NCI-H1092 (cell line): Measurements from ENCODE around the gene FMR1.

Experiments used
- DNase-seq: peaks from one replicate; lab custom pipeline; 2025; lab: John Stamatoyannopoulos, UW

FMR1 gene

DNA sequence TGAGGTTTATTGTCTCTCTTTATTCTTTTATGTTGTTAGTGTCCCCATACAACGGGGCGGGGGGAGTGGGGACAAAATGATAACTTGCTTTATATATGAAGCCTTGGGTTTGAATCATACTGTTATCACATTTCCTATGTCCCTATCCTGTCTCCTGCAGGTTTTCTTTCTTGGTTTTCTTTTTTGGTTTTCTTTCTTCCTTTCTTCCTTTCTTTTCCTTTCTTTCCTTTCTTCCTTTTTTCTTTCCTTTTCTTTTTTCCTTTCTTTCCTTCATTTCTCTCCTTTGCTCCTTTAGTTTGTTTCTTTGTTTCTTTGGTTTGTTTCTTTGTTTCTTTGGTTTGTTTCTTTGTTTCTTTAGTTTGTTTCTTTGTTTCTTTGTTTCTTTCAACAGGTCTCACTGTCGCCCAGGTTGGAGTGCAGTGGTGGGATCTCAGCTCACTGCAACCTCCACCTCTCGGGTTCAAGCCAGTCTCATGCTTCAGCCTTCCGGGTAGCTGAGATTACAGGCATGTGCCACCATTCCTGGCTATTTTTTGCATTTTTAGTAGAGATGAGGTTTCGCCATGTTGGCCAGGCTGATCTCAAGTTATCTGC is 4.8 kb downstream of the FMR1 start:
- DNase-seq, result no peak

DNA sequence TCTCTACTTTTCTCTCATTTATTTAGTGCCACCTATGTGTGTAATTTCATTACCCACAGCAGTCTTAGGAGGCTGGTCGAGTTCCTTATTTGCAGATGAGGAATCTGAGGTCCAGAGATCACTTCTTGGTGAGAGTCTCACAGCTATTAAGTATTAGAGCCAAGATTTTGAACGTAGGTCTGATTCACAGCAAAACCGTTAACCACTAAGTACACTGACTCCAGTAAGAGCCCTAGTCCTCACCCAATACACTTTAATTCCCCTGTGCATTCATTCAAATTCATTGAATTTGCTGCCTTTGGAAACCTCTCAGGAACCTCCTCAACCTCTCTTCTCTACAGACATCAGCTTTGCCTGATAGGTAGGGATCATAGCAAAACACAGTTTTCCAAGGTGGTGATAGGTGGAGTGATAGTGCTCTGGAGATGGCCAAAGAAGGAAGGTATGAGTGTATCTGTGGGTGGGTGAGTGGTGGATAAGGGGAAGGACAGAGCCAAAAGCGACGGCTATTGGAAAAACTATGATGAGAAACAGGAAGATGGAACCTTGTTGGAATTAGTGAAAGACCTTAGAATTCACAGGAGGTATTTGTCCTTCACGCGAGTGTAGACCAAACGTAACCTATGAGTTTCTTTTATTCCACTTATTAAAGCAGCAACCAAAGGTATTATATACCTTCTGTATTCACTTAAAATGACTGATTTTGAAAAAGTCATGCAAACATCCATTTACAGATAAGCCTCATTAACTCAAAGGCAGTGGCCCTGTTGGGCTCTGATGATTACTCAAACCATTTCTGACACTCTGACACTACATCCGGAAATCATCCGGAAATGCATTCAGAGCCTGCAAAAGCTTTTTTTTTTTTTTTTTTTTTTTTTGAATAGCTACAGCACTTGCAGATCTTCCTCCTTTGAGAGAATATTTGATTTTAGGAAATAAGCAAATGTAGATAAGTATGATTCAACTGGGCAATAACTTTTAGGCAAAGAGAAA is 6.3 kb downstream of the FMR1 start:
- no peak for DNase-seq

DNA sequence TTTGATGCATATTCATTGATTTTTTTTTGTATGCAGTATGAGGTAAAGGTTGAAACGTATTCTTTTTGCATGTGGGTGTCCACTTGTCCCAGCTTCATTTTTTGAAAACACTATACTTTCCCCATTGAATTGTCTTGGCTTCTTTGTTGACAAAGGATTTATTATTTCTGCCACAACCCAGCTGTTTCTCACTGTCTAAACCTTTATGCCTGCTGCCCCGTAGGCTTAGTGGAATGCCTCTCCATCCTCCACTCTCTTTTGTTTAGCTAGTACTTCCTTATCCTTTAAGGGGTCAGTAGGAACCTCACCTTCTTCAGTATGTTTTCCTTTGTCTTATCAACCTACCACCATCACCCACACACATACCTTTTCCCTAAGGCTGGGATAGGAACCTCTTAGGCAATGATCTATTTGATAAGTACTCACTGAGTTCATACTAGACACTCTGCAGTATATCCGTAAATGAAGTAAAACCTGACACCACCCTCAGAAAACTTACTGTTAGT is 8.5 kb downstream of the FMR1 start:
- no peak for DNase-seq

DNA sequence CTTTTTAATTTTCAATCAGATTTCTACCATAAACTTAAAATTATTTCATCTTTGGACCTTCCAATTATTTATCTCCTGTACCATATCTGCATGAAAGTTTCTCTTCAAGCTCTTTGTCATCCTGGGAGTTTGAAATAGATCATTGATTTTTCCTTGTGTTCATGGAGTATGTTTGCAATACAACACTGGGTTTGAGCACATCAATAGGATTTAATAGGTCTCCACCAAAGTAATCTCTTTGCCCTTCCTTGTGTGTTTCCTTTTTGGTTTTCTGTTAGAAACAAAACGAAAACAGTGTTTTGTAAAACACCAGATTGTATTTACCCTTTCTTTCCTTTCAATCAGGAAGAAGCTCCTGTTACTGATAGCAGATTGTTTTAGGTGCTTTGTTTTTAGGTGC is 11.9 kb downstream of the FMR1 start:
- no peak for DNase-seq

DNA sequence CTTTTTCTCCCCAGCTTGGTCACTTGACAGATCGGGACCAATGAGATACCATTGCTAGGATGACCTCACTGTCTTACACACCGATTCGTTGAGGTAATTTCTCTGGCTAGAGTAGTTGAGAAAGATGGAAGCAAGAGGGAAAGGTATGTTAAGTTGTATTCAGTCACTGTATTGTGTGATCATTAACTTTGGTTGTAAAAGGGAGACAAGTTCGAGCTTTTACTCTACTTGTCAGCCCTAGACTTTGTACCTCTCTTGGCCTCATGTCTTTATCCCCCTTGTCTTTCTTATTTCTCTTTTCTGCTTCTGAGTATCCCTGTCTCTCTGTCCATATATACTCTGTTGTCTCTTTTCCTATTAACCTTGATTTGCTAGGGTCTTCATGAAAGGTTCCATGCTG is 15.5 kb downstream of the FMR1 start:
- no peak for DNase-seq

DNA sequence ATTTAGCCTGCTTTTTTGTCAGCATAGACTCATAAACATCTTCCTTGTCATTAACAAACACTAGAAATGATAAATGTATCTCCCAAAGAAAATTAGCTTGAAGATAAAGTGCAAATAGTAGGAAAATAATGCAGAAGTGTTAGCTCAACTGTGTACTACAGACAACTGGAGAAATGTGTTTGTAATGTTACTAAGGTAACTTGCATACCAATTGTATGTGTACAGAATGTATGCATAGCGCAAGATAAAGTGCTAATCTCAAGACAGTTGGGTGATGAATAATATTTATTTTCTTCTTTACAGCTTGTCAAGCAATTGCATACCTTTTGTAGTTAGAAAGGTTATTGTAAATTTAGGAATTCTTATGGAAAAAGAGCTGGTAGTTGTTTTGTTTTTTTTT is 22.1 kb downstream of the FMR1 start:
- DNase-seq, result no peak

DNA sequence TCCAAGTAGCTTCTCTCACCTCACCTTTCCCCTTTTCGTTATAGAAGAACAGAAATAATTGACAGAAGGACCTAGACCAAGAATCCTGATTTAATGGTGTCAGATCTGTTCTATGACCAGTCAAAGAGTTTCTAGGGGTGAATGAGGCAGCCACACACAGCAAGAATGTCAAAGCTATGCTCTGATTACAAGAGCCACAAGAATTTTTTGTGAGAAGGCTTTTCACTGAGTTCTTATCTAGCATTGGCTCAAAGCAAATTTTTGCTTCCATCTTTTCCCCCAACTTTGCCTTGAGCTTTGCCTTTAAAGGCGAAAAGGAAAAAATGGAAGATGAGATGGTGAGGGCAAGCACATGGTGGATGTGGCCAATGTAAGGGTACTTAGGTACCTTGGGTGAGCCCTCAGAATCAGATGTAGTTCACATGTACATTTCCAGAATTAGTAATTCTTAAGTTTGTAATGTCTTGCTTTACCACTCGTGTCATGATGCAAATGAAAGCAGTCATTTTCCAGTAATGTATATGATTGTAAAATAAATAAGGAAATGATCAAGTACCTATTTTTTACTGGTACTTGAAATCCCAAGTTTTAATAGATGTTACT is 23.5 kb downstream of the FMR1 start:
- no peak for DNase-seq

DNA sequence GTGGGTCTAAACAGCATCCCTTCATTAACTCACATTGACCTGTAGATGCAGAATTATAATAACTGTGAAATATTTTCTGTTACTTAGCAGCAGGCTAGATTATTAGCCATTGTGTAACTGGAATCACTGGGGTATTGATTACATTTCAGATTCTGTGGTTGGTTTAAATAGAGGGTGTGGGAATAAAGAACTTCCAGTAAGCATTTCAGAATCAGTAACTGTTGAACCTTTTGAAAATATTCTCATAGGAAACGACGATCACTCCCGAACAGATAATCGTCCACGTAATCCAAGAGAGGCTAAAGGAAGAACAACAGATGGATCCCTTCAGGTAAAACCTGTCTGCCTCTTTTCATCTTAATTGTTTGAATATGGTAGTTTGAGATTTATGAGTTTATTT is 33.6 kb downstream of the FMR1 start:
- no peak for DNase-seq

DNA sequence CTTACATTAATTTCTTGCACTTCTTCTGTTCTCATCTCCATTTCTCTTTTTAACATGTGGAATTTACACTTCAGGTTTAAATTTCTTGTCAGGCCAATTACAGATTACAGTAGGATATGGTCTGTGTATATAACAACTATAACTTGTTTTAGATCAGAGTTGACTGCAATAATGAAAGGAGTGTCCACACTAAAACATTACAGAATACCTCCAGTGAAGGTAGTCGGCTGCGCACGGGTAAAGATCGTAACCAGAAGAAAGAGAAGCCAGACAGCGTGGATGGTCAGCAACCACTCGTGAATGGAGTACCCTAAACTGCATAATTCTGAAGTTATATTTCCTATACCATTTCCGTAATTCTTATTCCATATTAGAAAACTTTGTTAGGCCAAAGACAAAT is 36.8 kb downstream of the FMR1 start:
- no peak for DNase-seq

DNA sequence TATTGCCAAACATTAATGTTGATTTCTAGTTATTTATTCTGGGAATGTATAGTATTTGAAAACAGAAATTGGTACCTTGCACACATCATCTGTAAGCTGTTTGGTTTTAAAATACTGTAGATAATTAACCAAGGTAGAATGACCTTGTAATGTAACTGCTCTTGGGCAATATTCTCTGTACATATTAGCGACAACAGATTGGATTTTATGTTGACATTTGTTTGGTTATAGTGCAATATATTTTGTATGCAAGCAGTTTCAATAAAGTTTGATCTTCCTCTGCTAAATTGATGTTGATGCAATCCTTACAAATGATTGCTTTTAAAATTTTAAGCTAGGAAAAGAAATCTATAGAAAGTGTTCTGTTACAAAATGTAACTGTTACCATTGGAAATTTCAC is 38.6 kb downstream of the FMR1 start:
- DNase-seq, result no peak

DNA sequence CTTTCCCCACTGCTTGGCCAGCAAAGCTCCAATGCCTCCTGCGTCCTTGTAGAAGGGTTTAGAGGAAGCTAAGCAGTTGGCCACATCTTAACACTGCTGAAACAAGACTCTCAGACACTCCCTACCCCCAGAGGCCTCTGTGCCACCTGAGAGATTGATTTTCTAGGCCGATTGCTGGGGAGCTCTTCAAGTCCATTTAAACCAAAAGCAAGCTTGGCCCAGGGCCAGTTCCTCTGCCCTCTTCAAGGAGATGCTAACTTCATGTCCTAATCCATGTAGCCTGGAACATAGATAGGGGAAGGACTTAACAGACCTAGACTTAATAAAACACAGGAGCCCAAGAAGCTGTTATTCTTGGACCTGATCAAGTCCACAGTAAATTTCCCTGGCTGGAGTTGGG is 42.3 kb downstream of the FMR1 start:
- DNase-seq, result no peak

DNA sequence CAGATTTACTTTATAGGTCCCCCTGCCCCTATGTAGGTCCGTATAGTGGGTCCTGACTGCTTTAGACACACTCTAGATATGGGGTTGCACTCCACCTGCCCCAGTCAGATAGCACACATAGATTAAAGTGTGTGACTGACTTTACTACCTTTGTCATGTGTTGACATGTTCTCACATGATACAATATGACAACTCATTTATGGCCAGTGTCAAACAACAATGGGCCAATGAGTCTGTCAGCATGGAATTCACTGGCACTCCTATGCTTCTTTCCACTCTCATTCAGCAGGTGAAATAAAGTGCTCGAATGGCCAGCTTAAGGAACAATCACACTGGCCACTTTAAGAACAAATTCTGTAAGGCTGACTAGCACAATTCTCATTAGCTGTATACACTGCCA is 45.6 kb downstream of the FMR1 start:
- no peak for DNase-seq

DNA sequence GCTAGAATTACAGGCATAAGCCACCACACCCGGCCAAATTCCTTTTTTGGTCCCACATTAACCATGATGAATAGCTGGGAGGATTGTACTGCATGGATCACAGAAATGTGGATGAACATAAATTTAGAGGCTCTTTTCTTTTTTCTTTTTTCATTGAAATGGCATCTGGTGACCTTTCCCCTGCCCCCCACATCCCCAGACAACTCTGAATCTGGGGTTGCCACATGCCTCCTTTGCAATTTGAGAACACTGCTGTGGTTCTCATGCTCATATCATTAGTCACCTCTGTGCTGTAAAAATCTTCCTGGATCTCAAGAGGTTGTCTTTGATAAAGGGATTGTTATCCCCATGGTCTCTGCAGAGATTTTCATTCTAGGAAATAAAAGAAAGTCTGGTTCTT is 46.6 kb downstream of the FMR1 start:
- no peak for DNase-seq

DNA sequence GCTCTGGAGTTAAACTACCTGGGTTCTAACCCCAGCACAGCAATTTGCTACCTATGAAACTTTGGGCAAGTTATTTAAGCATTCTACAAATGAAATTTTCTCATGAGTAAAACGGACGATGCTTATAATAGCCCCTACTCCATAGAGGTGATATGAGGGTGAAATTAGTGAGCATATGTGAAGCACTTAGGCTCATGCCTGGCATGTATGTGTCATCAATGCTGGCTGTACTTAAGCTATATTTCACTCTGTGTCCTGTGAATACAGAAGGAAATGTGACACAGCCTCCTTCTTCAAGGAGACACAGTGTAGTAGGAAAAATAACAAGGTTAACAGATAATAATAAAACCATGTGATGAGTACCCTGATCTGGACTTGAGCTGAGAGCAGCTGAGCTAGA is 49.0 kb downstream of the FMR1 start:
- DNase-seq, result no peak

DNA sequence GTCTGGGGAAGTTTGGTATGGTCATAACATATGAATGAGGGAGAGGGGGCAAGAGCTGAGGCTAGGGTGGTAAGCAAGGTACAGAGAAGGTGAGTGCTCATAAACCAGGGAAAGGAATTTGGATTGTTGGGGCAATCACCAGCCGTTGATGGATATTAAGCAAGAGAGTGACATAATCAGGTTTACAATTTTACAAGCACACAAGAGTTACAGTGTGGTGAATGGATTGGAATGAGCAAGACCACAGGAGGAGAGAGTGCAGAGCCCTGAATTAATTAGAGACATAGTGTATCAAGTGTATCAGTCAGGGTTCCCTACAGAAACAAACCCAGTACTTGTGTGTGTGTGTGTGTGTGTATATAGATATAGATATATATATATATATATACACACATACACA is 50.8 kb downstream of the FMR1 start:
- no peak for DNase-seq

DNA sequence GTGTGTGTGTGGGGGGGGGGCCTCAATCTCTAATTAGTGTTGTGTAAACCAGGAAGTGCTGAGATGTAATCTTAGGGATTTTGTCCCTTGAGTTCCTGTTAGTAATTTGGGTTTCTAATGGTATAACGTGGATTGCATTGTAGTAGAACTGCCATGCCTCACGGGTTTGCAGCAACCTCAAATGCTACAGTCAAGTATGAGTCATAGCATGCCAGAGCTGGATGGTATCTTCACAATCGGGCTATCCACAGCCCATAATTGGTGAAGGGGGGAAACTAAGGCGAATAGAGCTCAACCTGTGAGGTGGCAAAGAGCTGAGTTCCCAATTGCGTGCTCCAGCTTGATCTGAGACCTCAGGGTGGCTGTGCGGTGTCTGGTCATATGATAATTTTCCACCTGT is 67.2 kb downstream of the FMR1 start:
- no peak for DNase-seq

DNA sequence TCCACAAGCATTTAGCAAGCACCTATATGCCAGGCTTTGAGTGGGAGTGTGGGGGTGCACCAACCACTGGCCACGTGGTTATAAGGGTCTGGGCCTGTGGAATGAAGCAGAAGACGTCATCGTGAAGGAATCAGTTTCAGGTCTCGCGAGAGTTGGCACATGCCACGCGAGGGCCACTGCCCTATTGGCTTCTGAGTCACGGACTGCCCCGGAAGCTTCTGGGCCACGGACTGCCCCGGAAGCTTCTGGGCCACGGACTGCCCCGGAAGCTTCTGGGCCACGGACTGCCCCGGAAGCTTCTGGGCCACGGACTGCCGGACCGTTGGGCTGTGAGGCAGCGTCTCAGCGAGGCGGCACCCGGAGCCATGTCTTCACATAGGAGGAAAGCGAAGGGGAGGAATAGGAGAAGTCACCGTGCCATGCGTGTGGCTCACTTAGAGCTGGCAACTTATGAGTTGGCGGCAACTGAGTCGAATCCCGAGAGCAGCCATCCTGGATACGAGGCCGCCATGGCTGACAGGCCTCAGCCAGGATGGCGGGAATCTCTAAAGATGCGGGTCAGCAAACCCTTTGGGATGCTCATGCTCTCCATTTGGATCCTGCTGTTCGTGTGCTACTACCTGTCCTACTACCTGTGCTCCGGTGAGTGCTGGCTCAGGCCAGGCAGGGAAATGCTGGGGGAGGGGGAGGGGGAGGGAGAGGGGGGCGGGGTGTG is 69.5 kb downstream of the FMR1 start, which contains the start of gene FMR1NB:
FMR1NB (plus strand) TSS at position 300 of the 715 bp plus-strand sequence; CDS start at position 366, 66 bp downstream.
- DNase-seq, result no peak
